Amygdala (tissue), 56 donors: ENCODE data around the gene HSPA9.

Source experiments
- DNase-seq, 56 donors: peaks; one replicate each; lab custom pipeline; 2025; lab: John Stamatoyannopoulos, UW

HSPA9 gene

DNA sequence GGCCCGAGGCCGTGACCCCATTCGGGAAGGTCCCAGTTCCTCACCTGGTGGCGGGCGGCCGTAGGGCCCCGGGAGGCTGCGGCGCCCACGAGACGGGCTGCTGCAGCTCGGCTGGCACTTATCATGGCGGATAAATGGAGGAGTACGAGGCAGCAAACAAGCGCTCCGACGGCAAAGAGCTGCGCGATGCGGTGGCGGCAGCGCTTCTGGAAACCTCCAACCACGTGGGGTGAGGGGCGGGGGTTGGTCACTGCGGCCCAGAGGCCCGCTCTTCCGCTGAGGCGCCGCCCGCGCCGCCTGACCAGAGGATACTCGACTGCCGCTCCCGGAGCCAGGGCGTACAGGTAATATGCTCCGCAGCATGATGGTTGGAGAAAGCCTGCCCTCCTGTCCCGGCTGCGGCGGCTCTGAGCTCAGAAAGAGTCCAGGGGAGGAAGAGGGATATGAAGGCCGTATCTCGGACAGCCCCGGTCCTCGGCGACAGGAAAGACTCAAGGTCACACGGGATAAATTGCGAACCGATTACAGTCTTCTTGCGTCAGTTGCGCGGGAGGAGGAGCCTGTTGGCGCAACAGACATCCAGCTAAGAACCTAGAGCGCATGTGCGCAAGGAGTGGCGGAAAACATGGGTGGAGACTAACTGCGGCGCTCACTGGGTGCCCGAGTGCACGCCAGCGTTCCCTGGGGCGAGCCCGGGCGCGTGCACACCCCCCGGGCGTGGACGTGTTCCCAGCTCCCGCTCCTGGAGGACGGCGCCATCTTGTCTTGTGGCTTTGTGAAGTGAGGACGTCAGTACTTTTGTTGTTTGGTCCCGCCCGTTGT is at the start of gene HSPA9:
HSPA9 (minus strand) TSS at position 208 of the 822 bp plus-strand sequence; CDS start at position 125, 83 bp downstream.
- peak; percentile 87 to 100 (median 98) for DNase-seq

DNA sequence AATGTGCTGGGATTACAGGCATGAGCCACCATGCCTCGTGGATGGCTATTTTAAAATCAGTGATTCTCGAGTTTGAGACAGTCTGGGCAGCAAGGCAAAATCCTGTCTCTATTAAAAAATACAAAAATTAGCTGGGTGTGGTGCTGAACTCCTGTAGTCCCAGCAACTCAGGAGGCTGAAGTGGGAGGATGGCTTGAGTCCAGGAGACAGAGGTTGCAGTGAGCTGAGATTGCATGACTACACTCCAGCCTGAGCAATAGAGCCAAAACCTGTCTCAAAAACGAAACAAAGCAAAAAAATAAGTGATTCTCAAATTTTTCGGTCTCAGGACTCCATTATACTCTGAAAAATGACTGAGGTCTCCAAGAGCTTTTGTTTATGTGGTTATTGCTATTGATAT is 47.9 kb upstream of the HSPA9 start:
- DNase-seq, result no peak

DNA sequence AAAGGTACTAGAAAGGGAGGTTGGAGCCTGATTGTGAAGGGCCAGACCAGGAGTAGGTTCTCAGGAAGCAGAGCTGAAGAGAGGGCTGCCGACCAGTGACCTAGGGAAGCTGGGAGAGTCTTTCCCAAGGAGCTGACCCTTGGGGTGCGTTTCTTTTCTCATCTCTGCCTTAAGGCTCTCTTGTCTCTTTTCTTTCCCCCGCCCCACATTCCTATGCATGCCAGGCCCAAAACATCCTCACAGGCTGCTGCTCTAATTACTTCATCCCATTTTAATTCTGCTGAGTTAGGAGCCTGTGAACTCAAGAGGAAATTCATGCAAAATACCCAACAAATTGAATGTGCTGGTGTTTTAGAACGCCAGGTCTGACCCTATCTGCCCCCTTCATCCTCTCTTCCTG is 46.9 kb upstream of the HSPA9 start:
- DNase-seq, result no peak

DNA sequence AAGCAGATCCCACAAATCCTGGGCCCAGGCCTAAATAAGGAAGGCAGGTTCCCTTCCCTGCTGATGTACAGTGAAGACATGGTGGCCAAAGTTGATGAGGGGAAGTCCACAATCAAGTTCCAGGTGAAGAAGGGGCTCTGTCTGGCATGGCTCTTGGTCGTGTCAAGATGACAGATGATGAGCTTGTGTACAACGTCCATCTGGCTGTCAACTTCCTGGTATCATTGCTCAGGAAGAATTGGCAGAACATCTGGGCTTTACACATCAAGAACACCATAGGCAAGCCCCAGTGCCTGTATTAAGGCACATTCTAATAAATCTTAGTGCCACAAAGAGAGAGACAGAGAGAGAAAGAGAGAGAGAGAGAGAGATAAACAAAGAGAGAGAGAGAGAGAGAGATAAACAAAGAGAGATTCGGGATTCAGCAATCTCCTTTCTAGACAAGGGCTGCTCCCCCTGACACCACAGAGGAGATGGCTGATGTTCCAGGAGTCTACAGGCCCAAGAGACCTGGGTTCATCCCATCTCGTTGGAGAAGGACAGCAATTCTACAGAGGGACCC is 45.5 kb upstream of the HSPA9 start:
- DNase-seq, result no peak

DNA sequence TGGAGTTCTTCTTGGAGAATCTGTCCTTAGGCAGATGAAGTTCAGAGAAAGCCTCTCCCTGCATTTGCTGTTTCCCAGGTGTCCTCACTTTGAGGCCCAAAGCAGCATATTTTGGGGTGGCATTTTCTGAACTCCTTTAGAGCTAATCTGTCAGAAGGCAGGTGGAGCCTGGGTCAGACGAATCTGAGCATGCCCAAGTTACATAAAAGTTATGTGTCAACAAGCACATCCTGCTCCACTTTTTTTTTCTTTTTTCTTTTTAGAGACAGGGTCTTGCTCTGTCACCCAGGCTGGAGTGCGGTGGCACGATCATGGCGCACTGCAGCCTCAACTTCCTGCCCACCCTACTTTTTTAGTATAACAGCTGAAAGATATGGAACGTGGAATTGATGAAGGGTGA is 41.3 kb upstream of the HSPA9 start:
- no peak for DNase-seq

DNA sequence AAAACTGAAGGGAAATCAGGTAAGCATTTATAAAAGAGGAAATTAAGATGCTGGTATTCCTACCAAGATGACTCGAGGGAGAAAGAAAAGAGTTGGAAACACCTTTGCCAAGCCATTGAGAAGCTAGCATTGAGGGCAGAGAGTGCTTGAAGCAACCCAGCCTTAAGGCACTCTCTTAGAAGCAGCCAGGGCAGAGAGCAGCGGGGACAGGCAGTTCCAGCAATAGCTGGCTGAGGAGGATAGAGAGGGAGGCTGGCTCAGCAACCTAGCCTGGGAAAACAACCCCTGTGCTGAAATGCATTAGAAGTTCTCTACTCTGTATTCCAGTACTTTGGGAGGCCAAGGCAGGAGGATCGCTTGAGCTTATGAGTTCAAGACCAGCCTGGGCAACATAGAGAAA is 40.3 kb upstream of the HSPA9 start:
- no peak for DNase-seq

DNA sequence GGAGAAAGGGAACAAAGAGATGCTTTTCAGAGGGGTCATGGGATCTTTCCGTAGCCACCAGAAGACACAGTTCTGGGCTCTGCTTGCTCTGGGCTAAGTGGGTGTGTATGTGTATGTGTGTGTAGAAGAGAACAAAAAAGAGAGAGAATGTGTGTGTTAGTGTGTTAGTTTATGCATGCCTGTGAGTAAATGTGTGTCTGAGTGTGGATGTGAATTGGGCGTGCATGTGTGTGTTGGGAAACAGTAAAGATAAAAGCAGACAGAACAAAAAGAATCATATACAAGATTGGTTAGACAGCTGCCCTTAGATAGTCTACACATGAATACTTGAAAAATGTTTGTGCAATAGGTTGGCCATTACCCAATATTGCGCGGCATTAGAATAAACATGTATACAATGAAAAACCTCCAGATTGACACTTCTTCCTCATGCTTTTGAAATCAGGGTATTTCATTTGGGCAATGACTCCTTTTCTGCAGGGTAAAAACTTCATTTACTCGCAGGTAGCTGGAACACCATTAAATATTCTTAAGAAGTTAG is 36.5 kb upstream of the HSPA9 start:
- peak in 1 of 56 donors; percentile 77 for DNase-seq

DNA sequence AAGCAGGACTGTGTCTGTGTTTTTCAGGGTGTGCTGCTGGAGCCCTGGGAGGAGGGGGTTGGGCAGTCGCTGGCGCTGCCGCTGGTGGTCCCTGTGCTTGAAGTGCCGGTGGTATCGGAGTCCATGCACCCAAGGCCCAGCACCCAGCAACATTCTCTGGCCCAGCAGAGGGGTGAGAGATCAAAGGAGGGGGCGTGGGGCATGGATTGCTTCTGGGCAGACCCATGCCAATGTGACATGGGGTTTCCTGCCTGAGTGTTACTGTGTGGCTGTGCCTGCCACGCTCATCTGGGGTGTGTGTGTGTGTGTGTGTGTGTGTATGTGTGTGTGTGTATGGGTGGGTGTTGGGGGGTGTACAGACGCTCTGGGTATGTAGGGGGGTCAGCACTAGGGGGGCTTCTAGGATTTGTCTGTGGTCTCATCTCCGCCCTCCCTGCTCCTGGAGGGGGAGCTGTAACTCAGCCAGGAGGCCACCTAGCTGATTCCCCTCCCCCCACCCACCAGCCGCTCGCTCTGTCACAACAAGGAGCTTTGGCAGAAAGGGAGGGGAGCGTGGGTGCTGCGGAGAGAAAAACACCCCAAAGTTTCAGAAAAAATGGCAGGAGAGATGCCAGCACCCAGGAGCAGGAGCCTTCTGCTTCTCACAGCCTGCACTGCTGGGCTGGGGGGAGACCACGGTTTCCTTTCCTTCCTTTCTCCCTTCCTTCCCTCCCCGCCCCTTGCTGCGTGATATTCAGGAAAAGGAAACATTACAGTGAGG is 35.9 kb upstream of the HSPA9 start:
- peak in 49 of 56 donors; percentile 21 to 83 (median 58) for DNase-seq

DNA sequence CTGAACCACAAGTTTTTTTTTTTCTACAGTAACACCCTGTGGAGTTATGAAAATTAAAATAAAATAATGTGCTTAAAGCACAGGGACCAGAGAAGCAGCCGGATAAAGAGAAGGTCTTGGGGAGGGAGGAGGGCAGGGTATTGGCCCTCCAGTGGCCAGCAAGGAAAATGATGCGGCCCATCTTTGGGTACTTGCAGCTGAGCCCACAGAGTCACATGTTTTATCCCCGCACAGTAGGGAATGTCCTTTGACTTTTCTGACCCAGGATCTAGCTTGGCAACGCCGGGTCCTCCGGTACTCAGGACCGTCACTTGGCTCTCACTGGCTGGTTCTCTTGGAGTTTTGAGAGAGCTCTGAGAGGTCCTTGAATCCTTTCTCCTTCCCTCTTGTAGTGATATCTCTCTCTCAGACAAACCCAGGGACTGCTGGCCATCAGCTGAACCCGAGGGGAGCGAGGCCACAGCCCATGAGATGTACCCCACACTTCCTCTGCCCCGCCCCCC is 35.3 kb upstream of the HSPA9 start:
- peak in 18 of 56 donors; percentile 16 to 80 (median 44) for DNase-seq

DNA sequence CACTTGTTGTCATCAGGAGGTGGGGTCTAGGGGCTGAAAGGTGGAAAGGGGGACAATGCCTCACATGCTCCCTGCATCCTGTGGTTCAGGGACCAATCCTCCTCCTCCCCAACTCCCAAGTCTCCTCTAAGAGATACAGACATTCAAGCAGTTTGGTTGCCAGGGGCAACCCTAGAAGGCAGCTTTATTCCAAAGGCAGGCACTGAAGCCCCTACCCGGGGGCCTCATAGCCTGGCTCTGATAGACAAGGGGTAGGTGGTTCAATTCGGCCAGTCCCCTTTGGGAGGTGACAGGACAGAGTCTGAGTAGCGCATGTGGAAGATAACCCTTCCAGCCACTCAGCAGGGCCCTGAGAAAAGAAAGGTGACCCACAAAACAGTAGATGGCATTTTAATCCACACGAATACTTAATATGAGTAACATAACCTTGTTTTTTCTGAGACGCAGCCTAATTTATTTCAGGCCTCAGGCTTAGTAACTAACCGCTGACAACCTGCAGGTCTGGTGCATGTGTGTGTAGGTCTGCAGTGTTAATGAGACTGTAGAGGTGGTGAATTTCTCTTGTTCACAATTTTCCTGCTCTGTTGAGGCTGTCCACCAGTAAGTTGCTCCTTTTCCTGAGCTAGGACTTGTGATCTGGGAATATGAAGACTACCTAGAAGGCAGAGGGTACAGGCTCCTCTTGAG is 31.3 kb upstream of the HSPA9 start:
- no peak for DNase-seq

DNA sequence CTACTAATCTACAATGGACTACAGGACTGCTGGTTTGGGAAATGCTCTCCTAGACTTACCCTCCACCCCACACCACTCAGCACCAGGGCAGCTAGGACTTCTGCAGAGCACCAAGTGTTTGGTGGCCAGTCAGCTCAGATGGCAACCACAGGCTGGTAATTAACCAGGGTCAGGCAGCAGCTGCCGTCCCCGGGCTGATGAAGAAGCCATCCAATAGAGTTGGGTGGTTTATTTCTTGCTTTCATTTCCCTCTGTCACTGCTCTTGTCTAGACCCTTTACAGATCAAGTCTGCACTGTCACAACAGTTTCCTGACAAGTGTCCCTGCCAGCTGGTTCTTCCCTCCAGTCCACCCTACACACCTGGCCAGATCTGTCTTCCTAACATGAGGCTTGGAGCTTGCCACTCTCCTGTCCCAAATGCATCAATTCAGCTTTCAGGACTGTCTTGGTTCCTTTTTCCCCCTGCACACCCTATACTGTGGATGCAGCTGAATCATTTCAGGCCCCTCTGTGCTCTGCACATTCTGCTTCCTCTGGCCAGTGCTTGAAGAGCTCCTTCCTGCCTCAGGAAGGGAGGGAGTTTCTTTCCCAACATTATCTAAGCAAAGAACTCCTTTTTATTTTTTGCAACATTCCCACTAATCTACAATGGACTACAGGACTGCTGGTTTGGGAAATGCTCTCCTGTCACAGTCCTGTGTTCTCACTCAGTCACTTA is 30.2 kb upstream of the HSPA9 start:
- DNase-seq, result no peak

DNA sequence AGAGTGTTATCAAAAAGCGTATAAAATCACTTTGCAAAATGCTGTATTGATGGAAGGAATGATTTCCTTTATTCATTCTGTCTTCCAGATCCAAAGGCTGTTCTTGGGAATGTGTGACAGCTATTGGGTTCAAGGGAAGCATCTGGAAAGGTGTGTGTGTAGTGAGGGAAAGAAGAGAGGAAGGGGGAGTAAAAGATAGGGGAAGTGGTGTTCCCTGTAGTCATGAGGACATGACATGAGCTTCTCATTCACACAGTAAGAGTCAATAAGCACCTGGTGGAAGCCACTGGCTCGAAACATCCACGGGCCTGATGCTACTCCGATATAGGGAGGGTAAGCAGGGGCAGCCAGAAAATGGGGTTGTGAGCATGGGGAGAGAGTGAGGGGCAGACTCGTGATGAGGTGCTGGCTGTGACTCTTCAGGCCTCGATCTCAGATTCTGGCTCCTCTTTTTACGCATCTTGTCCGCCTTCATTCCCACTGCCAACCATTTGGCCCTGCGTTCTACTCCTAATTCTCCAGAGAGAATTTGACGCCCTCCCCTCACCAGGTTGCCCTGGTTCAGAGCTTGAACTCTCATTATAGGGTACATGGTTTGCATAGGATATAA is 29.1 kb upstream of the HSPA9 start:
- DNase-seq, result no peak

DNA sequence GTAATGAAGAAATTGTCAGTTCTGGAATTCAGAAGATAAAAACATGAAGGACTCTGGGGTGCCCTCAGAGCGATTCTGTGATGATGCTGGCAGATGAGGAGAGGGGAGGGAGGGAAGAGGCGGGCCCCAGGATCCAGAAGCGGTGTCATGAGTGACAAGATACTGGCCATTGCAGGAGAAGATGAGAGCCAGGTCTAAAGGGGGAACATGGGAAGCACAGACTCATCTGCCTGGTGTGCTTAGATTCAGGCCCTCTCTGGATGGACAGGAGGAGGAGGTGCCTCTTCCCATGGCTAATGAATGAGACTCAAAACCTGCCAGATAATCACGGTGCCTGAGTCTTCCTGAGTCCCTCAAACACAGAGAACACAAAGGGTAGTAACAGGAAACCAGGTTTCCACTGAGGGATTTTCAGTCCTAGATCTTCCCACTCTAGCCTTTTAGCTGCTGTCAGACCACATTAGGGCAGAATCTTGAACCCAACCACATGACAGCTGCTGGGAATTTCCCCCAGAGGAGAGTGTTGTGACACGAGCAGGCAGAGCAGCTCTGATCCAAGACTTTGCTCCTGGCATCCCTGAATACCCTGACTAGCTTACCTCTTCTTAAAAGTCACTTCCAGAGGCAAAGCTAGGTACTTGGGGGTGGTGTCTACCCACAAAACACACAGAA is 28.2 kb upstream of the HSPA9 start:
- no peak for DNase-seq

DNA sequence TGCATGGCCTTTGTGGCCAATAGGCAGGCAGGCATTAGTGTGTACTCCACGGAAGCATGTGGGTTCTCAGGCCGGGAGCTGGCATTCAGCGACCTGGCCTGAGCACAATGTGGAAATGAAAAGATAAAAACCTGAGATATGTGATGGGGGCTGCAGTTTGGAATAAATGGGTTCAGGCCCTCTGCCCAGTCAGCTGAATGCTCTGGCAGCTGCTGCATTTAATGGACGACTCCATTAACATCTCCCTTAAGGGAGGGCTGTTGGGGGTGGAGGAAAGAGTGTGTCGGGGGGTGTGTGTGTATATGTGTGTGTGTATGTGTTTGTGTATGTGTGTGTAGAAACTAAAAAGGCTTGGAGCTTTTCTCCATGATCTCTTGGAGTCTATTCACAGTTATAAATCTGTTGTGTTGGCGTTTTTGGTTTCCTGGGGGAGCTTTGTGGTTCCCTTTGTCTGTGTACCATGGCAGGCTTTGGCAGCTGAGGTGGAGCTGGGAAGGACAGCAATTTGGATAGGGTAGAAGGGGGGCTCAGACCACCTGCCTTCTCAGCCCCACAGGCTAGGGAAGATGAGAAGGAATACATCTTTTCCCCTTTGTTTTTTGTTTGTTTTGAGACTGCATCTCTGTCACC is 27.3 kb upstream of the HSPA9 start:
- no peak for DNase-seq

DNA sequence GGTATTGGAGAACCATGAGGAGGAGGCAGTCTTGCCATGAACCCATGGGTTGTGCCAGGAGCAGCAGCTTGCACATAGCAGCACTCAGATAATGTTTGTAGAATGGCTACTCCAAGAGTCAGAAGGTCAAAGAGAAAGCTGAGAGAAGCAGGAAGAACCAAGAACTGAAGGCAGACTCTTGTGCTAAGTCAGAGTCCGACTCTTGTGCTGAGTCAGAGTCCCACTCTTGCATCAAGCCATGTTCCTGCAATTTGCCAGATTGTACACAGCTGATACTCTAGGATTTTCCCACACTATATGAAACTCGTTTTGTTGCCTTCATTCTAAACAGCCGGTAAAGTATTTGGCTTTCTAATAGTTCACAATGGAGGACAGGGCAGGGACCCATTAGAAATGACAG is 26.2 kb upstream of the HSPA9 start:
- DNase-seq, result peak in 3 of 56 donors; percentile 14 to 46 (median 21)

DNA sequence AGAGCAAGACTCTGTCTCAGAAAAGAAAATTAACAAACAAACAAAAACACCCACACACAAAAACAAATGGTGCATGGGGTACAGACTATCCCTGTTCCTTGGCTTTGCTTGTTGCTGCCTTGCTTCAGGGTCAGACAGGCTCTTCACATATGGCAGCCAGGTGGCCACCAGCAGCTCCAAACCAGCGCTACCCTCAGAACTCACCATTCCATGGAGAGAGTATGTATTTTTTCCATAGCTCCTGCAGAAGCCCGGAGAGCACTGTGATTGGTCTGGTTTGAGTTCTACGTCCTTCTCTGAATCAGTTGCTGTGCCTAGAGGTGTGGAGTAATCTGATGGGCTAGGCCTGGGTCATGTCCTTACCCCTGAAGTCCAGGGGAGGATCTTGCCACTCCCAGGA is 25.2 kb upstream of the HSPA9 start:
- DNase-seq, result no peak

DNA sequence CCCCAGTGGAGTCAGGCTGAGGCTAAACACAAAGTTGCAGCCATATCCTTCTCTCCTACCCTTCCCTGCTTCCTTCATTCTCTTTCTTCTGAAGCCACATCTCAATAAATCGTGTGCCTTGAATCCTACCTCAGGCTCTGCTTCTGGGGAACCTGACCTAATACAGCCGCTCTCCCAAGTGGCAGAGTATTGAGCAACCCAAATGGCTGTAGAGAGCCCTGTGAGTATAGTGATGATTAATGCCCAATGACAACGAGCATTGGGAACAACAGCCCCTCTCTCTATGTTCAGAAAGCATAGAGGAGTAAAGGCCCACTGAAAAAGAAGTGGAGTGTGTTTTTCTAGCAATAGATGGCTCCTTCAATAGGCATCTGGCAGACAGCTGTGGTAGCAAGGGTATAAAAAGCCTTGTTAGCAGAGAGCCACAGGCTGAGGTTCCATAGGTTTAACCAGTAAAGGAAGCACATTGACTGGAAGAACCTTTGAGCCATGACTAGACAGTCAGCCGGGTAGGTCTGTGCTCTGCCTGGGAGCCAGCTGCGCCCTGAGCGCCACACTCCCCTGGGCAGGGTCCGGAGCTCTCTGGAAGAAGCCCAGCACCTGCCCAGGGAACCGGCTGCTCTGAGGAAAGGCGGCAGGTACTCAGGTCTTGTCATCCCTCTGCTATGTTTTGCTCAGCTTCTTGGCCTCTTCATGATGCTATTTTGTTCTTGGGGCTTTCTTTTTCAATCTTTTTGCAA is 22.6 kb upstream of the HSPA9 start:
- no peak for DNase-seq
